Suprapubic skin (tissue), 4 donors: ENCODE results near the gene MEIKIN. TPM values are rescaled to one million over a fixed set of nuclear protein-coding genes. Genes with fewer than 3 reads are reported as not detected.

ENCODE experiments used
- DNase-seq, 2 donors: peaks; one replicate each; pipeline ENCODE4 v3.0.0-alpha.2; 2019; ENCODE audit warnings: low spot score in 2 of 2
- H3K27ac ChIP-seq: fragments of 200-600 bp; sonication (generic); one replicate; pipeline ENCODE4 v1.5.1; 2019
- H3K27me3 ChIP-seq: fragments of 200-600 bp; sonication (generic); one replicate; pipeline ENCODE4 v1.5.1; 2019
- H3K36me3 ChIP-seq: fragments of 200-600 bp; sonication (generic); one replicate; pipeline ENCODE4 v1.5.1; 2019
- H3K4me1 ChIP-seq: fragments of 200-600 bp; sonication (generic); one replicate; pipeline ENCODE4 v1.5.1; 2019
- H3K4me3 ChIP-seq: fragments of 200-600 bp; sonication (generic); one replicate; pipeline ENCODE4 v1.5.1; 2019; ENCODE audit warnings: mild to moderate bottlenecking
- H3K9me3 ChIP-seq: fragments of 200-600 bp; sonication (generic); one replicate; pipeline ENCODE4 v1.5.1; 2019
- CTCF ChIP-seq, 2 donors: fragments of 200-600 bp in 1 of 2; fragments of 450-650 bp in 1 of 2; sonication (generic) in 1 of 2; IDR thresholded peaks; one replicate each; pipeline ENCODE4 v1.5.1; 2016 to 2019; ENCODE audit warnings: antibody characterized with exemption in 2 of 2, mild to moderate bottlenecking in 1 of 2, moderate library complexity in 1 of 2
- EP300 ChIP-seq: sonication (generic); formaldehyde crosslinking; IDR thresholded peaks from one replicate; pipeline ENCODE4 v1.6.1; 2017; ENCODE audit warnings: antibody characterized with exemption
- POLR2A ChIP-seq, 2 donors: fragments of 450-650 bp; IDR thresholded peaks; one replicate each; pipeline ENCODE4 v1.6.1; 2017; ENCODE audit warnings: antibody characterized with exemption in 2 of 2, mild to moderate bottlenecking in 2 of 2, moderate library complexity in 2 of 2
- POLR2AphosphoS5 ChIP-seq, 3 donors: sonication (generic); formaldehyde crosslinking; IDR thresholded peaks; one replicate each; pipeline ENCODE4 v1.6.1; 2017; ENCODE audit warnings: antibody characterized with exemption in 3 of 3
- WGBS: methylation state at CpG from one replicate; pipeline ENCODE4 v1.1.5; 2018; 5-methylcytosine and 5-hydroxymethylcytosine counted together
- total RNA-seq, 4 donors: library from RNA; depleted of rRNA; stranded (reverse); fragments of >200 nt; gene quantifications; one replicate each; pipeline ENCODE4 v1.1.0, GENCODE V29; 2016

The MEIKIN gene
- total RNA-seq, 4 donors from 2014 or later: not detected

- no peaks in the 10 kb centered on the region for H3K36me3 ChIP-seq
- no peak for DNase-seq
- no peak overlapping the region for H3K4me3 ChIP-seq
- TF ChIP-seq EP300: no peak
- TF ChIP-seq POLR2AphosphoS5 (IDR thresholded peaks at IDR 0.05): no peak
- no peak for TF ChIP-seq CTCF (IDR thresholded peaks at IDR 0.05)
- no peaks in the 10 kb centered on the region for H3K27me3 ChIP-seq
- 93% methylated on average over 2 of the region's 2 CpGs for WGBS
- peaks cover 42% of the 10 kb centered on the region for H3K4me1 ChIP-seq
- H3K27ac ChIP-seq: no peak overlapping the region
- no peaks in the 10 kb centered on the region for H3K9me3 ChIP-seq
Observed at GRCh38 chr5:131773805-131774204, 171.7 kb downstream of the MEIKIN start.

- TF ChIP-seq EP300 (no peak), POLR2A (IDR thresholded peaks at IDR 0.05) (no peak), CTCF (IDR thresholded peaks at IDR 0.05) (no peak), POLR2AphosphoS5 (IDR thresholded peaks at IDR 0.05) (no peak)
- no peak overlapping the region for H3K4me3 ChIP-seq
- no peak overlapping the region for H3K27ac ChIP-seq
- DNase-seq: no peak
- peaks cover 41% of the 10 kb centered on the region for H3K4me1 ChIP-seq
- WGBS: 87% methylated on average over 4 of the region's 4 CpGs
- no peaks in the 10 kb centered on the region for H3K27me3 ChIP-seq
- no peaks in the 10 kb centered on the region for H3K9me3 ChIP-seq
- H3K36me3 ChIP-seq: no peaks in the 10 kb centered on the region
Observed at GRCh38 chr5:131771692-131772091, 173.8 kb downstream of the MEIKIN start.

DNA sequence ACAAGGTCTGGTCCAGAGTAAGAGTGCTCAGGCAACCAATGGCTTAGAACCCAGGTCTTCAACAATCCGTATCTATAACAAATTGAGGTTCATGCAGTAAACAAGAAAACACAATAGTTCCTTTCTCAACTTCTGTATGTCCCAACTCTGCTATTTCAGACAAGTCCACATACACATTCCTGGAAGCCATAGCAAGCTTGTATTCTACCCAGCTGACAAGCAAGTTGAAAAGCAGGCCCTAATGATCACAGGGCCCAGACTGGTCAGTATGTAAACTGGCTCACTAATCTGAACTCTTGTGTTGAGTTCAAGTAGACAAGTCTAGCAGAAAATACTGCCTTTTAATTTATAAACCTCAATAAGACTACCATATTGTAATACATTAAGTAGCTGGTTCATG is 175.5 kb downstream of the MEIKIN start:
- Histone ChIP-seq H3K4me3 (no peak overlapping the region), H3K4me1 (peaks cover 35% of the 10 kb centered on the region), H3K27me3 (no peaks in the 10 kb centered on the region), H3K9me3 (no peaks in the 10 kb centered on the region), H3K36me3 (no peaks in the 10 kb centered on the region), H3K27ac (no peak overlapping the region)
- 76% methylated on average over 1 of the region's 1 CpG for WGBS
- TF ChIP-seq POLR2A (IDR thresholded peaks at IDR 0.05): no peak
- no peak for TF ChIP-seq EP300
- no peak for TF ChIP-seq CTCF (IDR thresholded peaks at IDR 0.05)
- no peak for TF ChIP-seq POLR2AphosphoS5 (IDR thresholded peaks at IDR 0.05)
- no peak for DNase-seq

DNA sequence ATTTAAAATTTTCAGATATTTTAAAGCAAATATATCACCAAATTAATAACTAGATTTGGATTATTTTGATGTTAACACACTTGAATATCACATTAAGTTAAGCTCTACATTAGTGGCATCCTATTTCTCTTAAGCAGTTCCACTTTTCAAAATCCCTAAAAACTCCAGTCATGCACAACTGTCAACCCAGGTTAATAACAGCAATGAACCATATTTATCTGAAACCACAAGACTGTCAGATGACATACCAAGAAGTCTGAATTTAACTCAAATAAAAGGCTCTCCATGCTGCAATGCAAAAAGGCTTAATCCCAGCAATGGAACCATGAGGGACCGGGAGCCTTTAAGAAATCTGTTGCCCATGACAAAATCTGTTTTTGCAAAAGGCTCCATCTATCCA is 176.1 kb downstream of the MEIKIN start:
- WGBS: 84% methylated on average over 1 of the region's 1 CpG
- Histone ChIP-seq H3K4me3 (no peak overlapping the region), H3K4me1 (peaks cover 30% of the 10 kb centered on the region), H3K36me3 (peaks cover under 1% of the 10 kb centered on the region), H3K27me3 (no peaks in the 10 kb centered on the region), H3K9me3 (no peaks in the 10 kb centered on the region), H3K27ac (no peak overlapping the region)
- DNase-seq: no peak
- TF ChIP-seq POLR2AphosphoS5 (IDR thresholded peaks at IDR 0.05) (no peak), POLR2A (IDR thresholded peaks at IDR 0.05) (no peak), CTCF (IDR thresholded peaks at IDR 0.05) (no peak), EP300 (no peak)

GRCh38 chr5:131767891-131768290 is 177.6 kb downstream of the MEIKIN start:
- peaks cover 4% of the 10 kb centered on the region for H3K9me3 ChIP-seq
- no peak for DNase-seq
- no peak overlapping the region for H3K27ac ChIP-seq
- no peaks in the 10 kb centered on the region for H3K27me3 ChIP-seq
- H3K36me3 ChIP-seq: peaks cover 7% of the 10 kb centered on the region
- TF ChIP-seq POLR2AphosphoS5 (IDR thresholded peaks at IDR 0.05) (no peak), EP300 (no peak), CTCF (IDR thresholded peaks at IDR 0.05) (no peak), POLR2A (IDR thresholded peaks at IDR 0.05) (no peak)
- H3K4me1 ChIP-seq: peaks cover 23% of the 10 kb centered on the region
- no peak overlapping the region for H3K4me3 ChIP-seq
